ENCODE results near the gene CLEC16A. TPM values are rescaled to one million over a fixed set of nuclear protein-coding genes. Genes with fewer than 3 reads are reported as not detected.

CLEC16A gene
- total and polyA plus RNA-seq, 9 of the 15 experiments (the other 6 are each of a cell fraction or from before 2014, with no cell fraction given), result 1.00 to 22.3 (median 10.0) TPM

DNA sequence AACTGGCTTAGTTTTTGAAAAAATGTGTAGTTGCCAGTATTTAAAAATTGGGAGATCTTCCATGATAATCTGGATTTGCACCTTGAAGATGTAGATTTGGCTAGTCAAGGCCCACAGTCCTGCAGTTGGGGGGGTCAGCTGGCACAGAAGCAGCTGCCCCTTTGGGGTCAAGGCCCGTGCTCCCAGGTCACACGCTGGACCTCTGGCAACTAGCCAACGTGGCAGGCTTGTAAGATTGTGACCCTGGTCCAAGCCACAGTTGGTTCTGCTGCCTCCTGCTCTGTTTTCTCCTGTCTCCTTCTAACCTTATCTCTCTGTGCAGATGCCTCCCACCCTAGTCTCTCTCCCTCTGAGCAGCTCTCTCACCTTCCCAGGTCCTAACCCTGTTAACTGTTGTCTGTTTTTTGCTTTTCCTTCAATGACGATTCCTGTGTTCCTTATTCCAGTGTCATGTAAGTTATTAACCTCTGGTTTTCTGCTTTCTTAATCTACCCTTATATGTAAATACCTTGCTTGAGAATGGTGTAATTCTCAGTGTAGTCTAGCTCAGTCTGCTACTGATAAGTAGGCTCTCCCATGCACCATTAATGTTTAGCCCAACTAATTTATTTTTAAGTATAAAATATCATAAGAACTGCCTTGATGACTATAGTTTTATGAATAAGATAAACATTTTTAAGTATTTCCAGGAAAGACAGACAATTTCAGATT lies 27.9 kb downstream of the CLEC16A start (continued):
- TF ChIP-seq TCFL5 (CRISPR knock-in tag; conservative IDR thresholded peaks at IDR 0.05) (no peak), ZNF24 (IDR thresholded peaks at IDR 0.05) (0 out of 2 replicates have a peak, but pooled peaks have one; percentile 25), ZNF41 (CRISPR knock-in tag; conservative IDR thresholded peaks at IDR 0.05) (0 out of 2 replicates have a peak, but pooled peaks have one; percentile 43), PTRF (tag; IDR thresholded peaks at IDR 0.05) (no peak), ETV6 (IDR thresholded peaks at IDR 0.05; ENCODE audit: borderline replicate concordance in 1 of 2, low read depth in 2 of 2, low read length in 1 of 2) (no peak), ETV6 (CRISPR knock-in tag; IDR thresholded peaks at IDR 0.05; ENCODE audit: borderline replicate concordance) (no peak), CBX3 (IDR thresholded peaks at IDR 0.05; ENCODE audit: borderline replicate concordance in 1 of 2, low read length in 2 of 2) (peak in 1 of 2 experiments; percentile 59; a peak in 1 of 3 replicates), PPARD (CRISPR knock-in tag; IDR thresholded peaks at IDR 0.05) (no peak), JUND (IDR thresholded peaks at IDR 0.05; ENCODE audit: borderline replicate concordance, low read depth, low read length) (peak; percentile 65; the same call in 1 of the 2 replicates), JUND (tag; IDR thresholded peaks at IDR 0.05; ENCODE audit: borderline replicate concordance, low read depth, low read length) (peak; percentile 46; the same call in 1 of the 3 replicates), ZFP36 (IDR thresholded peaks at IDR 0.05; ENCODE audit: low read depth, low read length, partially characterized antibody) (peak; percentile 48), KAT7 (CRISPR knock-in tag; IDR thresholded peaks at IDR 0.05; ENCODE audit: borderline replicate concordance) (no peak), HNRNPL (IDR thresholded peaks at IDR 0.05; ENCODE audit: low read depth, low read length) (no peak), XRCC3 (IDR thresholded peaks at IDR 0.05) (no peak), NR3C1 (CRISPR knock-in tag; IDR thresholded peaks at IDR 0.05) (no peak), YY1 (IDR thresholded peaks at IDR 0.05; ENCODE audit: borderline replicate concordance in 1 of 3, control insufficient read depth in 1 of 3, extremely low read depth in 1 of 3, insufficient read depth in 3 of 3, insufficient read length in 1 of 3, insufficient replicate concordance in 2 of 3, low read depth in 1 of 3, low read length in 2 of 3) (no peak), ZFP1 (CRISPR knock-in tag; IDR thresholded peaks at IDR 0.05) (no peak)
- TF ChIP-seq, protein P1, sequence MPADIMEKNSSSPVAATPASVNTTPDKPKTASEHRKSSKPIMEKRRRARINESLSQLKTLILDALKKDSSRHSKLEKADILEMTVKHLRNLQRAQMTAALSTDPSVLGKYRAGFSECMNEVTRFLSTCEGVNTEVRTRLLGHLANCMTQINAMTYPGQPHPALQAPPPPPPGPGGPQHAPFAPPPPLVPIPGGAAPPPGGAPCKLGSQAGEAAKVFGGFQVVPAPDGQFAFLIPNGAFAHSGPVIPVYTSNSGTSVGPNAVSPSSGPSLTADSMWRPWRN (IDR thresholded peaks at IDR 0.05; ENCODE audit: low read depth), result peak; percentile 89
- TF ChIP-seq, protein P2, sequence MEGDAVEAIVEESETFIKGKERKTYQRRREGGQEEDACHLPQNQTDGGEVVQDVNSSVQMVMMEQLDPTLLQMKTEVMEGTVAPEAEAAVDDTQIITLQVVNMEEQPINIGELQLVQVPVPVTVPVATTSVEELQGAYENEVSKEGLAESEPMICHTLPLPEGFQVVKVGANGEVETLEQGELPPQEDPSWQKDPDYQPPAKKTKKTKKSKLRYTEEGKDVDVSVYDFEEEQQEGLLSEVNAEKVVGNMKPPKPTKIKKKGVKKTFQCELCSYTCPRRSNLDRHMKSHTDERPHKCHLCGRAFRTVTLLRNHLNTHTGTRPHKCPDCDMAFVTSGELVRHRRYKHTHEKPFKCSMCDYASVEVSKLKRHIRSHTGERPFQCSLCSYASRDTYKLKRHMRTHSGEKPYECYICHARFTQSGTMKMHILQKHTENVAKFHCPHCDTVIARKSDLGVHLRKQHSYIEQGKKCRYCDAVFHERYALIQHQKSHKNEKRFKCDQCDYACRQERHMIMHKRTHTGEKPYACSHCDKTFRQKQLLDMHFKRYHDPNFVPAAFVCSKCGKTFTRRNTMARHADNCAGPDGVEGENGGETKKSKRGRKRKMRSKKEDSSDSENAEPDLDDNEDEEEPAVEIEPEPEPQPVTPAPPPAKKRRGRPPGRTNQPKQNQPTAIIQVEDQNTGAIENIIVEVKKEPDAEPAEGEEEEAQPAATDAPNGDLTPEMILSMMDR (IDR thresholded peaks at IDR 0.05 in 2 of 3, conservative IDR thresholded peaks at IDR 0.05 in 1 of 3; ENCODE audit: insufficient read depth in 2 of 3, low read depth in 1 of 3, low read length in 3 of 3), result no peak
- TF ChIP-seq, protein P3, sequence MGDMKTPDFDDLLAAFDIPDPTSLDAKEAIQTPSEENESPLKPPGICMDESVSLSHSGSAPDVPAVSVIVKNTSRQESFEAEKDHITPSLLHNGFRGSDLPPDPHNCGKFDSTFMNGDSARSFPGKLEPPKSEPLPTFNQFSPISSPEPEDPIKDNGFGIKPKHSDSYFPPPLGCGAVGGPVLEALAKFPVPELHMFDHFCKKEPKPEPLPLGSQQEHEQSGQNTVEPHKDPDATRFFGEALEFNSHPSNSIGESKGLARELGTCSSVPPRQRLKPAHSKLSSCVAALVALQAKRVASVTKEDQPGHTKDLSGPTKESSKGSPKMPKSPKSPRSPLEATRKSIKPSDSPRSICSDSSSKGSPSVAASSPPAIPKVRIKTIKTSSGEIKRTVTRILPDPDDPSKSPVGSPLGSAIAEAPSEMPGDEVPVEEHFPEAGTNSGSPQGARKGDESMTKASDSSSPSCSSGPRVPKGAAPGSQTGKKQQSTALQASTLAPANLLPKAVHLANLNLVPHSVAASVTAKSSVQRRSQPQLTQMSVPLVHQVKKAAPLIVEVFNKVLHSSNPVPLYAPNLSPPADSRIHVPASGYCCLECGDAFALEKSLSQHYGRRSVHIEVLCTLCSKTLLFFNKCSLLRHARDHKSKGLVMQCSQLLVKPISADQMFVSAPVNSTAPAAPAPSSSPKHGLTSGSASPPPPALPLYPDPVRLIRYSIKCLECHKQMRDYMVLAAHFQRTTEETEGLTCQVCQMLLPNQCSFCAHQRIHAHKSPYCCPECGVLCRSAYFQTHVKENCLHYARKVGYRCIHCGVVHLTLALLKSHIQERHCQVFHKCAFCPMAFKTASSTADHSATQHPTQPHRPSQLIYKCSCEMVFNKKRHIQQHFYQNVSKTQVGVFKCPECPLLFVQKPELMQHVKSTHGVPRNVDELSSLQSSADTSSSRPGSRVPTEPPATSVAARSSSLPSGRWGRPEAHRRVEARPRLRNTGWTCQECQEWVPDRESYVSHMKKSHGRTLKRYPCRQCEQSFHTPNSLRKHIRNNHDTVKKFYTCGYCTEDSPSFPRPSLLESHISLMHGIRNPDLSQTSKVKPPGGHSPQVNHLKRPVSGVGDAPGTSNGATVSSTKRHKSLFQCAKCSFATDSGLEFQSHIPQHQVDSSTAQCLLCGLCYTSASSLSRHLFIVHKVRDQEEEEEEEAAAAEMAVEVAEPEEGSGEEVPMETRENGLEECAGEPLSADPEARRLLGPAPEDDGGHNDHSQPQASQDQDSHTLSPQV (IDR thresholded peaks at IDR 0.05), result peak; percentile 76

All from K562 (cell line).